GM21515 (cell line): ENCODE data around the gene STX4.

Experiments
- ATAC-seq: cut with Tn5 transposase; IDR thresholded peaks from one replicate; pipeline ENCODE4 v1.9.1; 2021; ENCODE audit not compliant: unreplicated experiment

Gene STX4

DNA sequence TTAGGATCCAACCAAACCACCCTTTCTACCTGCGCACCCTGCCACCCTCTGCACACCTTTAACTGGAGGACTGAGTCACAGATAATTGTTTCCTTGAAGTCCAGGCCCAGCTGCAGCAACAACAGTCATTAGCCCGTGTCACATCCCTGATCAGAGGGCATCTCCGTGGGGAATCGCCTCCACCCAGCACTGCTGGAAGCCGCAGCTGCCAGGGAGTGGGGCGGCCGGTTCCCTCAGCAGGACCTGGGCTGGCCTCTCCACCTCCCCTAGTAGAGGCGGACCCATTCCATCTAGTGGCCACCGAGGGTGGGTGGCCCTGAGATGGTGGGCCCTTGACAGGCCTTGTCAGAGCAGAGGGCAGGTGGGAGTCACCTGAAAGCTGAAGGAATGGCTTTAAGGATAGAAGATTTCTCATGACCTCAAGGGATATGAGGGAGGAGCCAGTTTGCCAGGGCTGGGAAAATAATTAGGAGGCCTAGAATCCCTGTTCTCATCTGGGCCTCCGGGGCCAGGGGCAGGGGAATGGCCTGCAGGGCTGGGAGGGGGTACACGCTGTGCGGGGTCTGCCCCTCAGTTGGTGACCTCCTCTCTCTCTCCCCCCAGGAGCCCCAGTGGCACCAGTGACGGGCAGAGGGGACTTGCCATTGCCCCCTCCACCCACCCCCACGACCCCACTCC, 49.1 kb downstream of the STX4 start:
- ATAC-seq: no peak

DNA sequence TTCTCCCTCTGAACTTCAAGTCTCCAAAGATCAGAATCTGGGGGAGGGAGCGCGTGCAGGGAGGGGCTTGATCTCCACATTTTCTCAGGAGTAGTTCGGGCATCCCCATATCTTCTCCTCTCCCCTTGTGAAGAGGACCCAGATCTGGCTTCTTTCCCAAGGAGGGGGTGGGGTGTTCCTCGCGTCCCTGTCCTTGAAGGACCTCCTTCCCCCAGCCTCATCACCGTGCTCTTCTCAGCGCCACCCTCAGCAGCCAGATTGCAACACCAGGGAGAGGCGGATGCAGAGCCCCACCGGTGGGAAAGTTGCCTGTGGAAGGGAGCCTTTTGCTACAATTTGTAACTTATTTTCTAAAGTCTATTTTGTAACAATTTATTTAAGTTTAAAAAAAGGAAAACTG, 49.7 kb downstream of the STX4 start:
- ATAC-seq: no peak

DNA sequence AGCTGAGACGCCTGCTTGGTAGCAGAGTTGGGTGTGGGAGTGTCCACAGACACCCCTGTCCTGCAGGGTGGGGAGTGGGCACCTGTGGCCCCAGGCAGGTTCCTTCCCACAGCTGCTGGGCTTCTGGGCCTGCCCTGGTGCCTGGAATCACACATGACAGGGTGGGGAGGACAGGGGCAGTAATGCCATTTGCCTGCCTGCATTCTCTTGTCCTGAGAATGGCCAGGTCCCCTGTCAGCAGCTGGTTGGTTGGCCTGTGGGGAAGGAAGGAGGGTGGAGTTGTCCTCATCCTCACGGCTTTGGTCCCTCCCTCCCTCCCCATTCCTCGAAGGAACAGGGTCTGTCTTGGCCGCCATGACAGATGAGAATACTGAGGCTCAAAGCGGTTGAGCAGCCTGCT, 50.2 kb downstream of the STX4 start:
- ATAC-seq: no peak

DNA sequence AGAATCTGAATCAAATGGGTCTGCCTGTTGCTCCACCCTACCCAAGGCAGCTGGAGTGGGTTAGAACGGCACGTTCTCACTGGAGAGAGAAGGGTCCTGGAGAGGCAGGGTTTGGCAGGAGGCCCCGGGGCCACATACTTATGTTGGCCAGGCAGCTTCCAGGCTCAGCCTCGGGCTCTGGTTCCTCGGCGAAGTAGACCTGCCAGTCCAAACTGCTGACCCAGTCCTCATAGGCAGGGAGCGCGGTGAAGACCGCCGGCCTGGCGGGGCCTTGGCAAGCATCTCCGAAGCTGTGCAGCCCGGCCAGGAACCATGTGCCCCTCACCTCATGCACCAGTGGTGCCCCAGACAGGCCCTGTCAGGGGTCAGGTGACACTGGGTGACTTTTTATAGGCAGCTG, 50.6 kb downstream of the STX4 start:
- ATAC-seq: no peak

DNA sequence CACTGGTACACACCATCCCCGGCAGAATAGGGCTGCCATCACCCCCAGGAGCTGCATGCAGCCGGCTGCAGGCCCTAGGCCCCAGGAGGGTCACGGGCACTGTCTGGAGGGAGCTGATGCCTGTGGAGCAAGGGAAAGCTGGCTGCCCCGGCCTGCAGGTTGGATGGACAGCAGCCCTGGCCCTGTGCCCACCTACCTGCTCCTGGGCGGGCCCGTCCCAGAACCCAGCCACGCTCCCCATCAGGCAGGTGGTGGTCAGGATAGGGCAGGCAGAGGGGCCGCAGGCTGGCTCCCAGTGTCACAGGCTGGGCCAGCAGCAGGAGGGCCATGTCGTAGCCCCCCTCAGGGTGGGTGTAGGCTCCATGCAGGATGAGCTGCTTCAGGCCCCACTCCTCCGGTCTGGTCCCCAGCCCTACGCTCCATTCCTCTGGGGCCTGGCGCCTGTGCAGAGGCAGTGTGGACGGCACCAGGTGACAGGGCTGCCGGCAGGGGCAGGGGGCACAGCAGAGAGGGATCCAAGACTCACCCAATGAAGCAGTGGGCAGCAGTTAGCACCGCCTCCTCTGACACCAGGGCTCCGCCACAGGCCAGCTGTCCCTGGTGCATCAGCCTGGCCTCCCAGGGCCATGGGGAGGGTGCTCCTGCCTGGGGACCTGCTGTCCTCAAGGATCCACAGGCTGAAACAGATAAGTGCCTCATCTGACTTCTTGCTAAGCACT, 51.4 kb downstream of the STX4 start:
- no peak for ATAC-seq

DNA sequence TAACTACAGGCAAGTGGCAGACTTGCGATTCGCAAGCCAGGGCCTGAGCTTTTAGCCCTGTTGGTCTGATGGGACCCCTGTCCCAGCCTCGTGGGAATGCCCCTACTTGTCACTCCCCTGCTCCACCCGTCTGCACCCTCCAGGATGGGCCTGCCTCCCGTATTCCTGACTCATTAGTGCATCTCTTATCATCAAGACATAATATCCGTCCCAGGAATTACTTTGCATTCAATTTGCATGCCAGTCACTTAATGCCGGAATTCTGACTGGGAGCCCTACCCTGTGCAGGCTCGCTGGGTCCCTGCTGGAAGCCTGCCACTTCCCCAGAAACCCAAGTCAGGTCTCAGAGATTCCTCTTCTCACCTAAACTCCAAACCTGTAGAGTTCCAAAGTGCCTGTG, 52.1 kb downstream of the STX4 start:
- no peak for ATAC-seq

DNA sequence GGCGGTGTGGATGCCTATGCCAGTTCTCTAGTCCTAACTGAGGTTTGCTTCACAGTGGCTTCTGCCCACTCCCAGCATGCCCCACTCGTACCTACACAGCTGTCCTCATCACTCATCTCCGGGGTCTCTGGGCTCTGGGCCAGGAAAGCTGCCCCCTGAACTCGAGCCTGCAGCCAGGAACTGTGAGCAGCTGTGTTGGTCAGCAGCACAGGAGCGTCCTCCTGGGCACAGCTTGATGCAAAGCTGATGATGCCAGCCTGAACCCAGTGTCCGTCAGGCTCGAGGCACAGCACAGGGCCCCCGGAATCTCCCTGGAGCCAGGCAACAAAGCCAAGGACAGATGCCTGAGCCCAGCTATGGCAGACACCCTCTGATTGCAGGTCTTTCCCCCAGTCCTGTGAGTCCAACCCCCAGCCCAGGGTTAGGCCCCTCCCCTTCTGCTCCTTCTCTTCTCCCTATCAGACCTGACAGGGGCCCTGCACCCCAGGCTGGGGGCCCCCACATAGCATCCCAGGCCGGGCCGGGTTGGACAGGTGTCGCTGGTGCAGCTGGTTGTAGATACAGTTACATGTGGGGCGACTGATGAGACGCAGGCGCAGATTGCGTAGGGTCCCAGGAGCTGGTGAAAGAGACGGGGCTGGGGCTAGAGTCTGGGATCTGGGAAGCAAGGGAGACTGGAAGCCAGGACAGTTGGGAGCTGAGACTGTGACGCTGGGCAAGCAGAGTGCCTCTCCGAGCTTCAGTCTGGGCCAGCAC, 52.7 kb downstream of the STX4 start:
- no peak for ATAC-seq

DNA sequence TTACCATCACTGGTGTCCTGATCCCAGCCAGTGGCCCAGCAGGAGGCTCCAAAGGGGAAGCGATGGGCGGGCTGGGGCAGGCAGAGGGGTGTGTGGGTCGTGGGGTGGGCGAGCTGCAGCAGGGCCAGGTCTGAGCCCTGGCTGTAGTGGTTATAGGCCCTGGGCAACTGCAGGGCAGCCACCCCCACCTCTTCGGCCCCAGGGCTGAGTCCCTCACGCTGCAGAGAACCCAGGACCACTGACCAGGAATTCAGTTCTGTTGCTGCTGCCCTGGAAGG, 53.2 kb downstream of the STX4 start:
- no peak for ATAC-seq

DNA sequence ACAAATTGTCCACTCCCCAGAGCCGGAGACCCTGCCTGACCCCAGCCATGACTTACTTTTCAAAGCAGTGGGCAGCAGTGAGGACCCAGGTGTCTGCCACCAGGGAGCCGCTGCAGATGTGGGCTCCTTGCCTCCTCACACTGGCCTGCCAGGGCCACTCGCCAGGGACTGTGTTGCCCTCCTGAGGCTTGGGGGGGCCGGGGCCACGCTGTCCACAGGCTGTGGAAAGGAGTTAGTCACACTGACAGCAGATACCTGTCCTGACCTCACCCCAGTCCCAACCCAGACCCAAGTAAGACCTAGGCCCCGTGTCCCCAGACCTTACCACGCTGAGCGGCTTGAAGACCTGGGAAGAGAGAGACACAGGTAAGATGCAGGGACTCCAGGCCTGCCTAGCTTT, 54.1 kb downstream of the STX4 start:
- no peak for ATAC-seq

DNA sequence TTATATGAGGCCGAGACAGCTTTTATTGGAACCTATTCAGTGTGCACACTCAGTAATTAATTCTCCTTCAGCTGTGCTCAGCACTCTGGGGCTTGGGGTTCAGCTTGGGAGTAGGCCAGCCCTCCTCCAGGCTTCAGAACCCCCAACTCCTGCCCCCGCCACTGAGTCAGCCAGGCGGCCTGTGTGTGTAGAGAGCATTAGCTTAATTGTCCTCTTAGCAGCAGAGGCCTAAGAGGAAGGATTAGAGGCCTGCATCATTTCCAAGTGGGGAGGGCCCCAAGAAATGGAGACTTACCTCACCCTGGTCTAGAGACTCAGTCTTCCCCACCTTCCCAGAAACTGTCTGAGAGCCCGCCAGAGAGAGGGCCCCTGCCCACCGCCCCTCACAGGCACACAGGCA, 54.6 kb downstream of the STX4 start:
- ATAC-seq: no peak

DNA sequence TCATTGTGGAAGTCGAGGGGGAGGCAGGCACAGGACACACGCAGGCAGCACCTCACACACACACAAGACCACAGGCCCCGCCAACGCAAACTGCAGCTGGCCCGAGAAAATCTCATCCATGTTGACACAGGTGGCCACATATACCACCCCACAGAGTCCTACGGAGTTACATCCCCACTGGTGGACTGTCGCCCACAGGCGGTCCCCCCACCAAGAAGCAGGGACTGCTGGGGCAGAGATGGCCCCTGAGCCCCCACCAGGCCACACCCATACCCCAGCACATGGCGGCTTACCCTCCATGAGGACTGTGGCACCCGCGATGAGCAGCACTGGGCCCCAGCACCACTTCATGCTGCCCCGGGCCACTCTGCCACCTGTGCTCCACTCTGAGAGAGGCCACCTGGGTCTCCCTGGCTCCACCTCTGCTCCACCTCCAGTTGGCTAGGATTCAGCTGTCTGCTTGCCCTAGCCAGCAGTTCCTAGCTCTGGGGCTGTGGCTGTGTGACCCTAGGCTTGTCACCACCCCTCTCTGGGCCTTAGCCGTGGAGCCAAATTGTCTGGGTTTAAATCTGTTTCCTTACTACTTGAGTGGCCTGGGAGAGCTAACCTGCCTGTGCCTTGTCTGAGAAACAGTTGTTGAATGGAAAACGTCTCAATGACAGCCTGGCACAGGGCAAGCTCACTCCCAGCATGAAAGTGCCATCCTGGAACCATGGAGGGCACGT, 55.3 kb downstream of the STX4 start, which contains the start of gene PRSS53:
Gene PRSS53 (minus strand): TSS at position 485 of the 725 bp plus-strand sequence. CDS start 134 bp downstream, at position 351.
- ATAC-seq: no peak

DNA sequence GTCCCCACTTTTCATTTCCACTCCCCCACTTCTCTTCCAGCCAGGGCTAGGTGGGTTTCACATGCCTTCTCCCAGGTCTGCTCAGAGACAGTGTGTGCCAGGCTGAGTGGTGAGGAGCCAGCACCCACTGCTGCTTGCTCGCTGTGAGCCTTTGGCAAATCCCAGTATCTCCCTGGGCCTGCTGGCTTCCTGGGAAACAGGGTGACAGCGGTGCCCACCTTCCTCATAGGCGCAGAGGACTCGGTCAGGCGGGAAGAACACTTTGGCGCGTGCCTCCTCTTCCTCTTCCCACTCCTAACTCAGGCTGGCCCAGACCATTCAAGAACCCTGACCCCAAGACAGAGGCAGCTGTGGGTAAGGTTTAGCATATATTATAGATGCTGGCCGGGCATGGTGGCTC, 55.8 kb downstream of the STX4 start:
- no peak for ATAC-seq
